MCF 10A (cell line): ENCODE data around the gene MASP1. TPM values are rescaled to one million over a fixed set of nuclear protein-coding genes. Genes with fewer than 3 reads are reported as not detected.
A peak's percentile ranks its signal among the peaks of the same experiment; 100 is the strongest.

Experiments used
- BruUV-seq: library from RNA; stranded (reverse); fragments of 400-500 nt; replicated peaks from 2 replicates; lab custom pipeline; 2021; lab: Mats Ljungman, UMichigan
- CTCF ChIA-PET: fragments of 300-600 bp; sonication (Branson Sonifier 250); formaldehyde crosslinking; extraction: SDS; loops from one replicate; lab custom pipeline; 2021; ENCODE audit warnings: antibody characterized with exemption, inconsistent platforms; lab: Yijun Ruan, JAX
- POLR2A ChIA-PET: fragments of 300-600, 350-650 bp; sonication (Branson Sonifier 250); formaldehyde crosslinking; extraction: SDS; loops from one replicate; lab custom pipeline; 2020; ENCODE audit warnings: antibody characterized with exemption, inconsistent platforms; lab: Yijun Ruan, JAX
- DNase-seq: peaks from one replicate; pipeline ENCODE4 v3.0.0-alpha.2; 2018; ENCODE audit not compliant: unreplicated experiment
- H3K27ac Mint-ChIP-seq: one replicate; pipeline ENCODE4 v1.8.0; 2022; ENCODE audit warnings: mild to moderate bottlenecking, low read depth, mixed read lengths; ENCODE audit not compliant: unreplicated experiment
- H3K27me3 Mint-ChIP-seq: one replicate; pipeline ENCODE4 v1.8.0; 2022; ENCODE audit warnings: mixed read lengths; ENCODE audit not compliant: insufficient read depth, unreplicated experiment
- H3K36me3 Mint-ChIP-seq: one replicate; pipeline ENCODE4 v1.8.0; 2022; ENCODE audit warnings: mild to moderate bottlenecking, moderate library complexity, mixed read lengths; ENCODE audit not compliant: insufficient read depth, unreplicated experiment
- H3K4me1 Mint-ChIP-seq: one replicate; pipeline ENCODE4 v1.8.0; 2022; ENCODE audit warnings: mixed read lengths; ENCODE audit not compliant: insufficient read depth, unreplicated experiment
- H3K4me3 Mint-ChIP-seq: one replicate; pipeline ENCODE4 v1.8.0; 2022; ENCODE audit warnings: mild to moderate bottlenecking, moderate library complexity, mixed read lengths; ENCODE audit not compliant: unreplicated experiment
- H3K9me3 Mint-ChIP-seq: one replicate; pipeline ENCODE4 v1.8.0; 2022; ENCODE audit warnings: mixed read lengths; ENCODE audit not compliant: unreplicated experiment
- intact Hi-C: fragments of 100-400 bp; cut with micrococcal nuclease; formaldehyde crosslinking; loops from 2 replicates; pipeline ENCODE4 v1.14.1; 2022
- total RNA-seq: library from RNA; stranded (reverse); gene quantifications from 2 replicates; pipeline ENCODE4 v1.2.3, GENCODE V29; 2022
- TF ChIP-seq, protein P1 (sequence below): fragments of 200-600 bp; IDR thresholded peaks from one replicate; pipeline ENCODE4 v1.8.0; 2022; ENCODE audit warnings: antibody characterized with exemption, mild to moderate bottlenecking; ENCODE audit not compliant: unreplicated experiment

Gene MASP1
- total RNA-seq, 1 experiment from 2014 or later = not detected

DNA sequence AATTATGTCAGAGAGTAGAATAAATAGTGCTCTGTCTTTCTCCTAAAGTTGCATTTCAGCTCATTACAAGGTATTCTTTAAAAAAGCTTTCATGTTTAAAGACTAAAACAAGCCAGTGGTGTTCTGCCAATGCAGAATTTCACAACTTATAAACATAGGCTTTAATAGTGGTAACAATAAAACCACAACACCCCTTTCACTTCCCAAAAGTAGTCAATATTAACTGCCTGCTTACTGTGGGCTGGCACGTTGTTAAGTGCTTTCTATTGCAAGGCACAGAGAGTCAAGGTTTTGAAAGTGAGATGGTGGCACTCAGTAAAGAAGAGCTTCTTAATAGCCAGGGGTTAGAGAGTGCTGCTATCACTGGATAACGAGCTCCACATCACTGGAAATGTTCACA lies 102.6 kb downstream of the MASP1 start:
- POLR2A ChIA-PET = interaction anchor here (0.9 kb wide), 2 partner anchors 7 to 362 kb away, joined by 3 read pairs; no protein-coding TSS in a partner anchor
- H3K9me3 Mint-ChIP-seq = no peaks in the 10 kb centered on the region
- no peak overlapping the region for H3K27ac Mint-ChIP-seq
- no TSS peak for BruUV-seq
- no peaks in the 10 kb centered on the region for H3K27me3 Mint-ChIP-seq
- DNase-seq = peak; percentile 13
- peaks cover 41% of the 10 kb centered on the region for H3K4me1 Mint-ChIP-seq
- TF ChIP-seq, protein P1, sequence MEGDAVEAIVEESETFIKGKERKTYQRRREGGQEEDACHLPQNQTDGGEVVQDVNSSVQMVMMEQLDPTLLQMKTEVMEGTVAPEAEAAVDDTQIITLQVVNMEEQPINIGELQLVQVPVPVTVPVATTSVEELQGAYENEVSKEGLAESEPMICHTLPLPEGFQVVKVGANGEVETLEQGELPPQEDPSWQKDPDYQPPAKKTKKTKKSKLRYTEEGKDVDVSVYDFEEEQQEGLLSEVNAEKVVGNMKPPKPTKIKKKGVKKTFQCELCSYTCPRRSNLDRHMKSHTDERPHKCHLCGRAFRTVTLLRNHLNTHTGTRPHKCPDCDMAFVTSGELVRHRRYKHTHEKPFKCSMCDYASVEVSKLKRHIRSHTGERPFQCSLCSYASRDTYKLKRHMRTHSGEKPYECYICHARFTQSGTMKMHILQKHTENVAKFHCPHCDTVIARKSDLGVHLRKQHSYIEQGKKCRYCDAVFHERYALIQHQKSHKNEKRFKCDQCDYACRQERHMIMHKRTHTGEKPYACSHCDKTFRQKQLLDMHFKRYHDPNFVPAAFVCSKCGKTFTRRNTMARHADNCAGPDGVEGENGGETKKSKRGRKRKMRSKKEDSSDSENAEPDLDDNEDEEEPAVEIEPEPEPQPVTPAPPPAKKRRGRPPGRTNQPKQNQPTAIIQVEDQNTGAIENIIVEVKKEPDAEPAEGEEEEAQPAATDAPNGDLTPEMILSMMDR = no peak
- intact Hi-C loops = no loop called here
- no peaks in the 10 kb centered on the region for H3K36me3 Mint-ChIP-seq
- H3K4me3 Mint-ChIP-seq = no peak overlapping the region
- CTCF ChIA-PET = interaction anchor here (0.5 to 2.7 kb wide), 7 partner anchors 11 to 1844 kb away, joined by 3 to 11 read pairs (median 3); no protein-coding TSS in a partner anchor

DNA sequence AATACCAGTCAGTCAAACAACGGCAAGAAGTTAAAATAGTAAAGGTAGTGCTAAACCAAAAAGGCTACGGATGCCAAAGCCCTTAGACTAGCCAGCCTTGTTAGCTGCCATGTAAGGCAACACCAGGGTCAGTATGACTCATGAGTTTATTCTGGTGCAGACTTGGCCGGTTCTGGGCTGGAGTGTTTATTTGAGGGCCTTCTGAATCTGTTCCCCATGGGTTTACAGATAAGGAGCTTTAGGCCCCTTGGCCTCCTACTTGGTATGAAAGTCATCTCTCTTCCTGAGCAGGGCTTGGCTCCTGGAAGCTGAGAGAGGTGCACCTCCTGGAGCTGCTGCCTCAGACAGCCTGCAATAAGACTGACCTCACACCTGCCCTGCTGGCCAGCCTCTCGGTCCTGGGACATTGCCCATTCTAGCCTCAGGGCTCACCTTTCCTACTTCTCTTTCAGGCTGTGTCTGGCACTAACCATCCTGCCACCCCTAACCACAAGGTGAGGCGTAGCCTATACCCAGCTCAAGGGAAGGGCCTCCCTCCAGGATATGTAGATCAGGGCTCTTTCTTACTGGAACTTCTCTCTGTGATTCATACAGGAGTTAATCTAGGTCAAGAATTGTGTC lies 104.6 kb downstream of the MASP1 start:
- no peaks in the 10 kb centered on the region for H3K9me3 Mint-ChIP-seq

DNA sequence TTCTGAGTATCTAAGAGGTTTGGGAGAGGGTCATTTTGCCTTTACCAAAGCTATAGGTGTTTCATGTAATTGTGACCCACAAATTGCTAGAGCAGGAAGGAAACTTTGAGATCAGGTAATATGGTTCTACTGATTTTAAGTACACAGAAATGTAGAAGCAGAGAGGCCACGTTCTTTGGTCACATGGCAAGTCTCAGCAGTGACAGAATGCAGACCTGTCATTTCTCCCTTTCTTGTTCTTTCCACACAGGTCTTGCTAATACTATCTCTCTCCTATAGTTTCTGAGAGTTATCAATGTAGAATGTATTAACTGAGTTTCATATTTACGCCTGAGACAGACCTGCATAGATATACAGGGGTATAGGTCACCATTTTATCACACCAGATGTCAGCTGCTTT lies 105.2 kb downstream of the MASP1 start:
- Mint-ChIP-seq H3K4me1 (peaks cover 57% of the 10 kb centered on the region), H3K27ac (peak overlapping the region; percentile 92), H3K27me3 (no peaks in the 10 kb centered on the region), H3K36me3 (no peaks in the 10 kb centered on the region), H3K9me3 (no peaks in the 10 kb centered on the region), H3K4me3 (no peak overlapping the region)
- no peak for DNase-seq
- BruUV-seq = no TSS peak
- POLR2A ChIA-PET = interaction anchor here (0.6 to 2.1 kb wide), 10 partner anchors 8 to 423 kb away, joined by 3 to 9 read pairs (median 4); no protein-coding TSS in a partner anchor
- TF ChIP-seq, protein P1 = no peak
- CTCF ChIA-PET = interaction anchor here (1.0 to 1.6 kb wide), 3 partner anchors 9 to 51 kb away, joined by 3 to 4 read pairs (median 3); no protein-coding TSS in a partner anchor
- intact Hi-C loops = no loop called here

More for the DNA sequence above, 104.6 kb downstream of the MASP1 start:
- H3K36me3 Mint-ChIP-seq = no peaks in the 10 kb centered on the region
- no peaks in the 10 kb centered on the region for H3K27me3 Mint-ChIP-seq
- H3K4me3 Mint-ChIP-seq = no peak overlapping the region
- H3K4me1 Mint-ChIP-seq = peaks cover 58% of the 10 kb centered on the region
- POLR2A ChIA-PET = interaction anchor here (0.8 to 2.1 kb wide), 10 partner anchors 8 to 403 kb away, joined by 3 to 9 read pairs (median 4); no protein-coding TSS in a partner anchor
- CTCF ChIA-PET = interaction anchor here (0.7 to 1.6 kb wide), 4 partner anchors 8 to 132 kb away, joined by 3 to 4 read pairs (median 4); no protein-coding TSS in a partner anchor
- no TSS peak for BruUV-seq
- intact Hi-C loops = no loop called here
- H3K27ac Mint-ChIP-seq = peak overlapping the region; percentile 92
- TF ChIP-seq, protein P1 = no peak
- DNase-seq = peak; percentile 92

DNA sequence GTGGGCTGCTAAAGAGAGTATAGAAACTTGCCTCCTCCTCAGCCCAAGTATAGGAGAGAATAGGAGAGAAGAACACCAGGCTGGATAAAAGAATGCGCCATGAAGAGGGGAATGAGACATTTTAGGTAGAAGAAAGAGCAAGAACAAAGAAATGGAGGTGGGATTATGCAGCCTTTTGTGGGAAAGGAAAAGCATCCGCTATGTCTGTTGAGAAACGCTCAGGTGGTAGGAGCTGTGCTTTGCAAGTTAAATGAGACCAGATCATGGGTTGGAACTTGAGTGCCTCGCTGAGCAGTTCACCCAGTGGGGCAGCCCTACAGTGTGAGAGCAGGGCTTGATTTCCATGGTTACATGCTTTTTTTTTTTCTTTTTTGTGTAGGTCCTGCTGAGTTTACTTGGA lies 105.8 kb downstream of the MASP1 start:
- no peaks in the 10 kb centered on the region for H3K36me3 Mint-ChIP-seq
- peaks cover 52% of the 10 kb centered on the region for H3K4me1 Mint-ChIP-seq
- no TSS peak for BruUV-seq
- POLR2A ChIA-PET = interaction anchor here (0.6 to 2.1 kb wide), 5 partner anchors 9 to 424 kb away, joined by 3 to 5 read pairs (median 4); no protein-coding TSS in a partner anchor
- no peak overlapping the region for H3K4me3 Mint-ChIP-seq
- no peak for DNase-seq
- peak overlapping the region; percentile 92 for H3K27ac Mint-ChIP-seq
- intact Hi-C loops = no loop called here
- TF ChIP-seq, protein P1 = no peak
- CTCF ChIA-PET = interaction anchor here (1.2 to 1.6 kb wide), 2 partner anchors 9 to 11 kb away, joined by 3 read pairs; no protein-coding TSS in a partner anchor
- H3K9me3 Mint-ChIP-seq = no peaks in the 10 kb centered on the region
- no peaks in the 10 kb centered on the region for H3K27me3 Mint-ChIP-seq
